ENCODE measurements around the gene HAPLN1.

The HAPLN1 gene

DNA sequence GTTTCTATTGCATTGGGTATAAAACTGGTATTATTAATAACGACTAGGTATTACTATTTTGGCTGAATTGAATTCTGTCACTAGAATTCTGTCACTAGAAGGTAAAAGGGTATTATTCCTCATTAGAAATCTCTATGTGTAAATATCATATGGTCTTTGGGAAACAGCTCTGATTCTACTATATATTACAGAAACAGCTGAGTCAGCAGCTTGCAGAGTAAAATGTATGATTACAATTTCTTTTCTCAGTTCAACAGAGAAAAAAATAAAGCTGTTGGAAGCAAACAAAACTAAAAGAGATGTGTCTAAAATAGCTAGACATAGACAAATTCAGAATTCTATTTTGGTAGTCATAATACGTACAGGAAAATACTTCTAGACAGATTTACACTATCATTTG is 48.5 kb downstream of the HAPLN1 start:
- no peak for DNase-seq (ENCODE audit: low read depth)
- TF ChIP-seq, protein P1, sequence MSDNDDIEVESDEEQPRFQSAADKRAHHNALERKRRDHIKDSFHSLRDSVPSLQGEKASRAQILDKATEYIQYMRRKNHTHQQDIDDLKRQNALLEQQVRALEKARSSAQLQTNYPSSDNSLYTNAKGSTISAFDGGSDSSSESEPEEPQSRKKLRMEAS (IDR thresholded peaks at IDR 0.05; ENCODE audit: low read depth, low read length): no peak
- H3K4me3 ChIP-seq (ENCODE audit: low read depth, low read length): no peak overlapping the region

DNA sequence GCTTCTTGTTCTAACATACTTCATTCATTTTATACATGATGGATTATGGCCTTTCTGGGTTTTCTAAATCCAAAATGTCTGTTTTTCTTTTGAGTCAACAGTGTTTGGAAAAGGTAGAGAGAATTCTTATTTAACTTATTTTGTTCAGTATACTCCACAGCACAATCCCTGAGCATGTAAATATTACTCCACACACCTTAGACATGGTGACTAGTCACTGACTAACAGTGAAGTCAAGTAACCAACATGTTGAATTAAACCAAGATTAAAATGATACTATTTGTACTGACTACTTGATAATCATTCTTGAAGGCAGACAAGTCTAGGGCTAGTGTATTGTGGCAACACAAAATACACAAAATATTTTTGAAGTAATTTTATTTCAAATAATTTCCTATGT is 55.0 kb downstream of the HAPLN1 start:
- TF ChIP-seq MYC (IDR thresholded peaks at IDR 0.05; ENCODE audit: low read depth, low read length) (no peak), POLR2A (IDR thresholded peaks at IDR 0.05; ENCODE audit: extremely low read depth, insufficient read length) (no peak)
- TF ChIP-seq, protein P2, sequence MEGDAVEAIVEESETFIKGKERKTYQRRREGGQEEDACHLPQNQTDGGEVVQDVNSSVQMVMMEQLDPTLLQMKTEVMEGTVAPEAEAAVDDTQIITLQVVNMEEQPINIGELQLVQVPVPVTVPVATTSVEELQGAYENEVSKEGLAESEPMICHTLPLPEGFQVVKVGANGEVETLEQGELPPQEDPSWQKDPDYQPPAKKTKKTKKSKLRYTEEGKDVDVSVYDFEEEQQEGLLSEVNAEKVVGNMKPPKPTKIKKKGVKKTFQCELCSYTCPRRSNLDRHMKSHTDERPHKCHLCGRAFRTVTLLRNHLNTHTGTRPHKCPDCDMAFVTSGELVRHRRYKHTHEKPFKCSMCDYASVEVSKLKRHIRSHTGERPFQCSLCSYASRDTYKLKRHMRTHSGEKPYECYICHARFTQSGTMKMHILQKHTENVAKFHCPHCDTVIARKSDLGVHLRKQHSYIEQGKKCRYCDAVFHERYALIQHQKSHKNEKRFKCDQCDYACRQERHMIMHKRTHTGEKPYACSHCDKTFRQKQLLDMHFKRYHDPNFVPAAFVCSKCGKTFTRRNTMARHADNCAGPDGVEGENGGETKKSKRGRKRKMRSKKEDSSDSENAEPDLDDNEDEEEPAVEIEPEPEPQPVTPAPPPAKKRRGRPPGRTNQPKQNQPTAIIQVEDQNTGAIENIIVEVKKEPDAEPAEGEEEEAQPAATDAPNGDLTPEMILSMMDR (IDR thresholded peaks at IDR 0.05; ENCODE audit: low read depth, low read length): no peak
- TF ChIP-seq, protein P1 (IDR thresholded peaks at IDR 0.05; ENCODE audit: low read depth, low read length): no peak
- no peak overlapping the region for H3K4me3 ChIP-seq (ENCODE audit: low read depth, low read length)
- no peak for DNase-seq (ENCODE audit: low read depth)

DNA sequence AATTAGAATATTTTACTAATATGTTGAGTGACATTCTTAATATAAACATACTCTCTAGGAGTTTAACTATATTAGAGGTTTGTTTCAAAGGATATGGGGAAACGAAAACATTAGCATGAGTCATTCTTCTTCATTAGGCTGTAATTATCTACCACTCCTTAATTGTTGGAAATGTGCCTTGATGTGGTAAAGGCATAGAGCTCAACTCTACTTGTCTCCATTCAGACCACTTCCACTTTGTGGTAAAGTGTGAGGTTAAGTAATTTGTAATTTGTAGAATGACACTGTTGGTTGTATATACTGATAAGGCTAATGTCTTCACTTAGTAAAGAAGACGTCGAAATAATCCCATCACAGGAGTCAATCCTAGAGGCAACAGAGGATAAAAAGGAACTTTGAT is 58.1 kb downstream of the HAPLN1 start:
- TF ChIP-seq POLR2A (IDR thresholded peaks at IDR 0.05; ENCODE audit: extremely low read depth, insufficient read length): no peak
- no peak for TF ChIP-seq MYC (IDR thresholded peaks at IDR 0.05; ENCODE audit: low read depth, low read length)
- TF ChIP-seq, protein P2 (IDR thresholded peaks at IDR 0.05; ENCODE audit: low read depth, low read length): no peak
- TF ChIP-seq, protein P1 (IDR thresholded peaks at IDR 0.05; ENCODE audit: low read depth, low read length): no peak
- DNase-seq (ENCODE audit: low read depth): peak; percentile 13
- H3K4me3 ChIP-seq (ENCODE audit: low read depth, low read length): no peak overlapping the region

DNA sequence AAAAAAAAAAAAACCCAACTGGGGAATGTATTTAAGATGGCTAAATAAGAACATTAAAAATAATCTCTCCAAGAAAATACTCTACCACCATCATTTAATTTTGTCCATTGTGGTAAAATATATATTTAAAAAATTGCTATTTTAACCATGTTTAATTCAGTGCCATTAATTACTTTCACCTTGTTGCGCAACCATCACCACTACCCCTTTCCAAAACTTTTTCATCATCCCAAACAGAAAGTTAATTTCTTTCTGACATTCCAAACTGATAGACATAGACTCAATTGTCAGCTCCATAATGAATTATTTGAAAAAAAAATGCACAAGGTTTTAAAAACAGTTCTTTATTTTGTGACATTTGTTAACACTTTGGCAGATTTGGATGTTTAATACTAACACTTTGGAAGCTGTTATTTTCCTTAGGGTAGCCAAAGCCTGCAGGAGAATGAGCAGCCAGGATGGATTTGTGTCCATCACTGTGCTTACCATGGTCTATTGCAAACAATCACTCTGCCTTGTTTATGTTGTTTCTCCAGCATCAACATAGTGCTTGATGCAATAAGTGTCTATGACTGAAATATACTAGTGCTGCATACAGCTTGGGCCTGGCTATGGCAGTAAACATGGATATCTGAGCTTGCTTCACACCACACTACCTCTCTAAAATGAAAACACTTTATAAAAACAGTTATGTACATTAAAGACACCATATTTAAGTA is 62.7 kb downstream of the HAPLN1 start:
- no peak overlapping the region for H3K4me3 ChIP-seq (ENCODE audit: low read depth, low read length)
- no peak for DNase-seq (ENCODE audit: low read depth)
- TF ChIP-seq, protein P1 (IDR thresholded peaks at IDR 0.05; ENCODE audit: low read depth, low read length): no peak
- TF ChIP-seq MYC (IDR thresholded peaks at IDR 0.05; ENCODE audit: low read depth, low read length): no peak
- no peak for TF ChIP-seq POLR2A (IDR thresholded peaks at IDR 0.05; ENCODE audit: extremely low read depth, insufficient read length)
- TF ChIP-seq, protein P2 (IDR thresholded peaks at IDR 0.05; ENCODE audit: low read depth, low read length): no peak

DNA sequence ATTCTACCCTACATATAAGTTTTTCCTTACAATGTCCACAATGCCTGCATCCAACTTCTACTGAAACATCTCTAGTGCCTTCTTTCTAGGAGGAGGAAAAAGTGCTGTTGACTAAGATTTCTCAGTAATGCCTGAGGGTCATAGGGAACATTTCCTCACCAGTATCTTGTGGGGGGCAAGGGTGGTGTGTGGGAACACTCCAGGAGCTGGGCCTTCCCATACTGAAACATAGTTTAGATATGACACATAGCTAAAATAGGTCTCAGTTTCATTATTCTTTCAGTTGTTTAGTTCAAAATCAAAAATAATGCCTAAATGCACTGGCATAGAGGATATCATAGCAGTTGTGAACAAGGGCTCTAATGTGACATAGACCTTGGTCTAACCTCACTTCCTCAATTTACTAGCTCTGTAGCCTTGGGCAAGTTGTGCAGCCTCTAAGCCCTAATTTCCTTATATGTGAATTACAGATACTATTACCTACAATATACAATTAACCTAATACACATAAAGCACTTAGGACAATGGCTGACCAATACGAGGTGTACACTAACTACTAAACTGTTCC is 66.1 kb downstream of the HAPLN1 start:
- H3K4me3 ChIP-seq (ENCODE audit: low read depth, low read length): no peak overlapping the region
- TF ChIP-seq MYC (IDR thresholded peaks at IDR 0.05; ENCODE audit: low read depth, low read length): no peak
- TF ChIP-seq, protein P1 (IDR thresholded peaks at IDR 0.05; ENCODE audit: low read depth, low read length): no peak
- TF ChIP-seq, protein P2 (IDR thresholded peaks at IDR 0.05; ENCODE audit: low read depth, low read length): no peak
- TF ChIP-seq POLR2A (IDR thresholded peaks at IDR 0.05; ENCODE audit: extremely low read depth, insufficient read length): no peak
- DNase-seq (ENCODE audit: low read depth): no peak

DNA sequence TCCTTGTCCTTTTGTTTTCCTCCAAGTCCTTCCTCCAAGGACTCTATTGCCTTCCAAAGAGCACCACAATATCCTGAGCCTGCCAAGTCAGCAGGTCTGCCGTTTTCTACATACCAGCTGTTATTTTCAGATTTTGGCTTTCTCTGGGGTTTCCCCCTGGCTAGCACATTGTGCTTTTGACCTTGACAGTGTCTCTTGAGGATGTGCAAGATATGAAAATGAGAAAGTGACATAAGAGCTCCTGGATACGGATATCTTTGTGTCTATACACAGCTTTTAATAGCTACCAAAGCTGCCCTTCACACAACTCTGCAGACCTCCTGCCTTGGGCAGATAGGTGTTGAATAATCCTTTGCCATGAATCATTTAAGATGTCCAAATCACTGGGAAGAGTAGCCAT is 67.0 kb downstream of the HAPLN1 start:
- no peak overlapping the region for H3K4me3 ChIP-seq (ENCODE audit: low read depth, low read length)
- TF ChIP-seq, protein P1 (IDR thresholded peaks at IDR 0.05; ENCODE audit: low read depth, low read length): no peak
- TF ChIP-seq POLR2A (IDR thresholded peaks at IDR 0.05; ENCODE audit: extremely low read depth, insufficient read length) (no peak), MYC (IDR thresholded peaks at IDR 0.05; ENCODE audit: low read depth, low read length) (no peak)
- TF ChIP-seq, protein P2 (IDR thresholded peaks at IDR 0.05; ENCODE audit: low read depth, low read length): no peak
- DNase-seq (ENCODE audit: low read depth): no peak
